KMS-11 (cell line): Measurements from ENCODE around the gene TBCD.

Source experiments
- H2AFZ ChIP-seq: fragments of 200-600 bp; sonication (generic); 2 replicates; pipeline ENCODE4 v1.6.1; 2016; ENCODE audit warnings: antibody characterized with exemption, mixed run types, low read depth
- H3K27ac ChIP-seq: fragments of 200-600 bp; sonication (generic); 2 replicates; pipeline ENCODE4 v1.6.1; 2016; ENCODE audit warnings: mild to moderate bottlenecking, mixed run types
- H3K27me3 ChIP-seq: fragments of 200-600 bp; sonication (generic); 2 replicates; pipeline ENCODE4 v1.6.1; 2017; ENCODE audit warnings: mild to moderate bottlenecking, low read depth, mixed run types, moderate library complexity; ENCODE audit not compliant: insufficient read depth
- H3K36me3 ChIP-seq: fragments of 200-600 bp; sonication (generic); 2 replicates; pipeline ENCODE4 v1.6.1; 2017; ENCODE audit warnings: mild to moderate bottlenecking, mixed run types; ENCODE audit not compliant: insufficient read depth
- H3K4me1 ChIP-seq: fragments of 200-600 bp; sonication (generic); 2 replicates; pipeline ENCODE4 v1.6.1; 2016; ENCODE audit warnings: mild to moderate bottlenecking, low read depth, mixed run types; ENCODE audit not compliant: poor library complexity, severe bottlenecking
- H3K4me2 ChIP-seq: fragments of 200-600 bp; sonication (generic); 2 replicates; pipeline ENCODE4 v1.7.0; 2016; ENCODE audit warnings: mild to moderate bottlenecking, mixed run types
- H3K4me3 ChIP-seq: fragments of 200-600 bp; sonication (generic); IDR thresholded peaks from 2 replicates; pipeline ENCODE4 v1.6.1; 2017; ENCODE audit warnings: low read depth, low read length, mixed read lengths; ENCODE audit not compliant: insufficient read depth
- H3K79me2 ChIP-seq: fragments of 200-600 bp; sonication (generic); 2 replicates; pipeline ENCODE4 v1.6.1; 2016; ENCODE audit warnings: low read depth, mixed run types; ENCODE audit not compliant: insufficient read depth
- H3K9ac ChIP-seq: fragments of 200-600 bp; sonication (generic); 2 replicates; pipeline ENCODE4 v1.6.1; 2016; ENCODE audit warnings: mild to moderate bottlenecking, mixed run types
- H4K20me1 ChIP-seq: fragments of 200-600 bp; sonication (generic); 2 replicates; pipeline ENCODE4 v1.6.1; 2016; ENCODE audit warnings: mild to moderate bottlenecking, mixed run types; ENCODE audit not compliant: insufficient read depth
- TF ChIP-seq, protein P1 (sequence below): fragments of 200-600 bp; sonication (generic); conservative IDR thresholded peaks from 2 replicates; pipeline ENCODE4 v1.6.1; 2017; ENCODE audit warnings: low read depth, mild to moderate bottlenecking, antibody characterized with exemption, low read length, moderate library complexity, mixed read lengths

The TBCD gene

GRCh38 chr17:82801377-82801970, 49.6 kb downstream of the TBCD start:
- no peaks in the 10 kb centered on the region for H3K79me2 ChIP-seq
- H3K36me3 ChIP-seq = no peaks in the 10 kb centered on the region
- no peak overlapping the region for H2AFZ ChIP-seq
- H3K27ac ChIP-seq = no peak overlapping the region
- H3K4me3 ChIP-seq = no peak overlapping the region
- TF ChIP-seq, protein P1, sequence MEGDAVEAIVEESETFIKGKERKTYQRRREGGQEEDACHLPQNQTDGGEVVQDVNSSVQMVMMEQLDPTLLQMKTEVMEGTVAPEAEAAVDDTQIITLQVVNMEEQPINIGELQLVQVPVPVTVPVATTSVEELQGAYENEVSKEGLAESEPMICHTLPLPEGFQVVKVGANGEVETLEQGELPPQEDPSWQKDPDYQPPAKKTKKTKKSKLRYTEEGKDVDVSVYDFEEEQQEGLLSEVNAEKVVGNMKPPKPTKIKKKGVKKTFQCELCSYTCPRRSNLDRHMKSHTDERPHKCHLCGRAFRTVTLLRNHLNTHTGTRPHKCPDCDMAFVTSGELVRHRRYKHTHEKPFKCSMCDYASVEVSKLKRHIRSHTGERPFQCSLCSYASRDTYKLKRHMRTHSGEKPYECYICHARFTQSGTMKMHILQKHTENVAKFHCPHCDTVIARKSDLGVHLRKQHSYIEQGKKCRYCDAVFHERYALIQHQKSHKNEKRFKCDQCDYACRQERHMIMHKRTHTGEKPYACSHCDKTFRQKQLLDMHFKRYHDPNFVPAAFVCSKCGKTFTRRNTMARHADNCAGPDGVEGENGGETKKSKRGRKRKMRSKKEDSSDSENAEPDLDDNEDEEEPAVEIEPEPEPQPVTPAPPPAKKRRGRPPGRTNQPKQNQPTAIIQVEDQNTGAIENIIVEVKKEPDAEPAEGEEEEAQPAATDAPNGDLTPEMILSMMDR = no peak
- H3K4me2 ChIP-seq = no peak overlapping the region
- H3K27me3 ChIP-seq = no peaks in the 10 kb centered on the region
- no peaks in the 10 kb centered on the region for H3K4me1 ChIP-seq
- H4K20me1 ChIP-seq = 0 out of 2 replicates have a peak, but pooled peaks cover 4% of the 10 kb centered on the region
- no peak overlapping the region for H3K9ac ChIP-seq

GRCh38 chr17:82802075-82802780, 50.4 kb downstream of the TBCD start:
- Histone ChIP-seq H2AFZ (no peak overlapping the region), H3K79me2 (no peaks in the 10 kb centered on the region), H3K27me3 (no peaks in the 10 kb centered on the region), H3K27ac (no peak overlapping the region), H3K36me3 (no peaks in the 10 kb centered on the region), H4K20me1 (0 out of 2 replicates have a peak, but pooled peaks cover 4% of the 10 kb centered on the region), H3K4me2 (no peak overlapping the region), H3K9ac (no peak overlapping the region), H3K4me1 (no peaks in the 10 kb centered on the region), H3K4me3 (no peak overlapping the region)
- TF ChIP-seq, protein P1 = no peak

GRCh38 chr17:82803185-82803584, 51.3 kb downstream of the TBCD start:
- H3K79me2 ChIP-seq = no peaks in the 10 kb centered on the region
- no peaks in the 10 kb centered on the region for H3K27me3 ChIP-seq
- H3K4me1 ChIP-seq = no peaks in the 10 kb centered on the region
- TF ChIP-seq, protein P1 = no peak
- no peak overlapping the region for H3K9ac ChIP-seq
- no peak overlapping the region for H3K4me2 ChIP-seq
- no peak overlapping the region for H3K4me3 ChIP-seq
- no peak overlapping the region for H3K27ac ChIP-seq
- no peaks in the 10 kb centered on the region for H3K36me3 ChIP-seq
- no peak overlapping the region for H2AFZ ChIP-seq
- 0 out of 2 replicates have a peak, but pooled peaks cover 4% of the 10 kb centered on the region for H4K20me1 ChIP-seq

- no peaks in the 10 kb centered on the region for H3K36me3 ChIP-seq
- no peak overlapping the region for H3K4me2 ChIP-seq
These were observed 51.7 kb downstream of the TBCD start for GRCh38 chr17:82803606-82804005.

More at GRCh38 chr17:82803606-82804005, 51.7 kb downstream of the TBCD start:
- Histone ChIP-seq H3K4me1 (no peaks in the 10 kb centered on the region), H3K9ac (no peak overlapping the region), H3K27ac (no peak overlapping the region), H3K79me2 (no peaks in the 10 kb centered on the region), H3K27me3 (no peaks in the 10 kb centered on the region), H3K4me3 (no peak overlapping the region), H2AFZ (no peak overlapping the region), H4K20me1 (0 out of 2 replicates have a peak, but pooled peaks cover 4% of the 10 kb centered on the region)
- TF ChIP-seq, protein P1 = no peak
